PC-9 (cell line): Measurements from ENCODE around the gene PRKX. TPM values are rescaled to one million over a fixed set of nuclear protein-coding genes. Genes with fewer than 3 reads are reported as not detected.
"Not testable (repeated sequence)": the region's sequence is repeated elsewhere in the genome, so short reads cannot be mapped to it uniquely, and the experiment has no call there.

Experiments used
- BruUV-seq: library from RNA; stranded (reverse); fragments of 400-500 nt; replicated peaks from 2 replicates; lab custom pipeline; 2021; lab: Mats Ljungman, UMichigan
- CTCF ChIA-PET: fragments of 300-600 bp; sonication (Branson Sonifier 250); formaldehyde crosslinking; loops from one replicate; lab custom pipeline; 2022; ENCODE audit warnings: antibody characterized with exemption; lab: Charles Lee
- POLR2A ChIA-PET: fragments of 300-600 bp; sonication (Branson Sonifier 250); formaldehyde crosslinking; loops from one replicate; lab custom pipeline; 2022; ENCODE audit warnings: antibody characterized with exemption; ENCODE audit not compliant: unreplicated experiment; lab: Charles Lee
- DNase-seq, 2 experiments: peaks; one replicate each; pipeline versions ENCODE4 v3.0.0 to v3.0.0-alpha.2; 2015 to 2022; ENCODE audit warnings: mixed read lengths in 1 of 2
- H2AFZ ChIP-seq: fragments of 200-600 bp; sonication (generic); 2 replicates; pipeline ENCODE4 v1.8.1; 2017; ENCODE audit warnings: antibody characterized with exemption
- H3F3A ChIP-seq: fragments of 200-600 bp; sonication (generic); 2 replicates; pipeline ENCODE4 v1.8.1; 2017; ENCODE audit warnings: antibody characterized with exemption, mild to moderate bottlenecking, low read depth; ENCODE audit not compliant: insufficient read depth
- H3K27ac ChIP-seq: fragments of 200-600 bp; sonication (generic); 2 replicates; pipeline ENCODE4 v1.6.1; 2016; ENCODE audit warnings: mixed run types
- H3K27me3 ChIP-seq: fragments of 200-600 bp; sonication (generic); 2 replicates; pipeline ENCODE4 v1.6.1; 2016; ENCODE audit warnings: low read depth, mixed run types; ENCODE audit not compliant: insufficient read depth
- H3K36me3 ChIP-seq: fragments of 200-600 bp; sonication (generic); 2 replicates; pipeline ENCODE4 v1.6.1; 2016; ENCODE audit warnings: low read depth, mixed run types
- H3K4me1 ChIP-seq: fragments of 200-600 bp; sonication (generic); replicated peaks from 2 replicates; pipeline ENCODE4 v1.6.1; 2016; ENCODE audit warnings: mixed run types; ENCODE audit not compliant: insufficient read depth
- H3K4me2 ChIP-seq: fragments of 200-600 bp; sonication (generic); 2 replicates; pipeline ENCODE4 v1.6.1; 2017; ENCODE audit warnings: mixed run types
- H3K4me3 ChIP-seq: fragments of 200-600 bp; sonication (generic); 2 replicates; pipeline ENCODE4 v1.6.1; 2016; ENCODE audit warnings: mixed run types
- H3K79me2 ChIP-seq: fragments of 200-600 bp; sonication (generic); 2 replicates; pipeline ENCODE4 v1.6.1; 2017; ENCODE audit warnings: low read depth, mixed run types
- H3K9me2 ChIP-seq: fragments of 200-600 bp; sonication (generic); 2 replicates; pipeline ENCODE4 v1.8.1; 2017; ENCODE audit warnings: mild to moderate bottlenecking; ENCODE audit not compliant: insufficient read depth
- H3K9me3 ChIP-seq: fragments of 200-600 bp; sonication (generic); 2 replicates; pipeline ENCODE4 v1.8.1; 2016; ENCODE audit warnings: low read depth; ENCODE audit not compliant: insufficient read depth
- H4K20me1 ChIP-seq: fragments of 200-600 bp; sonication (generic); 2 replicates; pipeline ENCODE4 v1.8.1; 2017; ENCODE audit not compliant: insufficient read depth
- CTCF ChIP-seq: fragments of 200-600 bp; sonication (generic); conservative IDR thresholded peaks from 2 replicates; pipeline ENCODE4 v1.6.1; 2017; ENCODE audit warnings: mixed run types, antibody characterized with exemption, mild to moderate bottlenecking, moderate library complexity
- EZH2 ChIP-seq: fragments of 200-600 bp; sonication (generic); IDR thresholded peaks from 2 replicates; pipeline ENCODE4 v1.8.0; 2017; ENCODE audit warnings: antibody characterized with exemption, low read depth
- intact Hi-C: fragments of 100-400 bp; cut with micrococcal nuclease; formaldehyde crosslinking; loops from one replicate; pipeline ENCODE4 v1.10.0; 2022; ENCODE audit not compliant: unreplicated experiment
- total RNA-seq: library from RNA; stranded (reverse); gene quantifications from 2 replicates; pipeline ENCODE4 v1.2.3, GENCODE V29; 2021

The PRKX gene
- total RNA-seq, 1 experiment from 2014 or later = 31.5 TPM

- no peak for TF ChIP-seq CTCF
- TF ChIP-seq EZH2 = no peak
- H3K4me3 ChIP-seq = no peak overlapping the region
- no peaks in the 10 kb centered on the region; the same call in 1 of the 2 replicates for H3K4me1 ChIP-seq
- H3K9me2 ChIP-seq = no peaks in the 10 kb centered on the region
- intact Hi-C loops = no loop called here
- POLR2A ChIA-PET = no interaction called here
- H4K20me1 ChIP-seq = no peaks in the 10 kb centered on the region
- H3F3A ChIP-seq = no peaks in the 10 kb centered on the region
- DNase-seq = no peak
- H3K79me2 ChIP-seq = peaks cover 2% of the 10 kb centered on the region; the same call in 1 of the 2 replicates
- H3K4me2 ChIP-seq = no peak overlapping the region
- CTCF ChIA-PET = no interaction called here
- no peak overlapping the region for H2AFZ ChIP-seq
- H3K36me3 ChIP-seq = no peaks in the 10 kb centered on the region
- H3K27ac ChIP-seq = no peak overlapping the region
- no TSS peak for BruUV-seq
- no peaks in the 10 kb centered on the region for H3K9me3 ChIP-seq
- H3K27me3 ChIP-seq = no peaks in the 10 kb centered on the region
These were observed 7.0 kb downstream of the PRKX start for GRCh38 chrX:3706481-3706880.

GRCh38 chrX:3703251-3703650, 10.2 kb downstream of the PRKX start:
- POLR2A ChIA-PET, H3F3A ChIP-seq, H3K36me3 ChIP-seq, H3K79me2 ChIP-seq, H3K9me2 ChIP-seq, intact Hi-C loops, H3K27me3 ChIP-seq, H3K27ac ChIP-seq, CTCF ChIA-PET, BruUV-seq, H4K20me1 ChIP-seq, H3K9me3 ChIP-seq, H3K4me3 ChIP-seq, DNase-seq, H3K4me2 ChIP-seq, H2AFZ ChIP-seq, H3K4me1 ChIP-seq: not testable (repeated sequence)

- H3K9me3 ChIP-seq, H3K36me3 ChIP-seq, H4K20me1 ChIP-seq, intact Hi-C loops, H3K79me2 ChIP-seq, H3K4me1 ChIP-seq, H3K4me3 ChIP-seq, H2AFZ ChIP-seq, DNase-seq, H3F3A ChIP-seq, CTCF ChIA-PET, H3K9me2 ChIP-seq, POLR2A ChIA-PET, BruUV-seq, H3K27me3 ChIP-seq: not testable (repeated sequence)
- peak overlapping the region; percentile 31; the same call in 1 of the 2 replicates for H3K4me2 ChIP-seq
- H3K27ac ChIP-seq = peak overlapping the region; percentile 44
These were observed 11.4 kb downstream of the PRKX start for GRCh38 chrX:3702095-3702494.

- H3F3A ChIP-seq, H3K27me3 ChIP-seq, DNase-seq, H3K4me1 ChIP-seq, H3K36me3 ChIP-seq, intact Hi-C loops, H3K4me2 ChIP-seq, H2AFZ ChIP-seq, POLR2A ChIA-PET, H3K4me3 ChIP-seq, H4K20me1 ChIP-seq, H3K9me2 ChIP-seq, H3K79me2 ChIP-seq, H3K9me3 ChIP-seq, CTCF ChIA-PET: not testable (repeated sequence)
- TSS peak; percentile 16 for BruUV-seq
- peak overlapping the region; percentile 44; the same call in 1 of the 2 replicates for H3K27ac ChIP-seq
These were observed 12.0 kb downstream of the PRKX start for GRCh38 chrX:3701445-3701928.
